ENCODE results near the gene FAM228A. TPM values are rescaled to one million over a fixed set of nuclear protein-coding genes. Genes with fewer than 3 reads are reported as not detected.

The FAM228A gene
- total and polyA plus RNA-seq, 2 experiments from 2014 or later: 0.11 to 0.35 TPM

GRCh38 chr2:24163186-24163585 lies 11.7 kb upstream of the FAM228A start:
- H3K36me3 Mint-ChIP-seq (ENCODE audit: low read depth): peaks cover 11% of the 10 kb centered on the region; the same call in 2 of the 3 replicates
- no peak overlapping the region for H3K27ac Mint-ChIP-seq
- H3K4me3 Mint-ChIP-seq: no peak overlapping the region
- Histone ChIP-seq H3K27ac (ENCODE audit: low read depth) (no peak overlapping the region), H2AFZ (no peak overlapping the region), H4K20me1 (replicated peaks; ENCODE audit: insufficient read depth) (no peaks in the 10 kb centered on the region), H3K4me1 (ENCODE audit: insufficient read depth) (no peaks in the 10 kb centered on the region; the same call in 1 of the 2 replicates), H3K27me3 (ENCODE audit: insufficient read depth) (no peaks in the 10 kb centered on the region), H3K9me2 (ENCODE audit: insufficient read depth) (no peaks in the 10 kb centered on the region), H3K79me2 (replicated peaks; ENCODE audit: insufficient read depth) (no peaks in the 10 kb centered on the region), H3K36me3 (ENCODE audit: insufficient read depth) (no peaks in the 10 kb centered on the region), H3F3A (replicated peaks; ENCODE audit: low read depth) (no peaks in the 10 kb centered on the region), H3K4me3 (no peak overlapping the region), H3K4me2 (no peak overlapping the region)
- H3K9me3 Mint-ChIP-seq: peaks cover 10% of the 10 kb centered on the region; the same call in 2 of the 3 replicates
- peaks cover 10% of the 10 kb centered on the region; the same call in 2 of the 3 replicates for H3K4me1 Mint-ChIP-seq
- H3K27me3 Mint-ChIP-seq (ENCODE audit: insufficient read depth, low read depth, poor library complexity): peaks cover 10% of the 10 kb centered on the region
- DNase-seq (ENCODE audit: low spot score) (no peak), ATAC-seq (no peak)
- TF ChIP-seq CTCF (conservative IDR thresholded peaks at IDR 0.05; ENCODE audit: low read depth in 2 of 2) (no peak), JUNB (IDR thresholded peaks at IDR 0.05; ENCODE audit: unreplicated experiment) (no peak), POLR2AphosphoS5 (IDR thresholded peaks at IDR 0.05; ENCODE audit: low read depth) (no peak)

- Mint-ChIP-seq H3K27ac (no peak overlapping the region), H3K27me3 (ENCODE audit: insufficient read depth, low read depth, poor library complexity) (peaks cover 10% of the 10 kb centered on the region), H3K4me3 (no peak overlapping the region), H3K36me3 (ENCODE audit: low read depth) (peaks cover 11% of the 10 kb centered on the region; the same call in 2 of the 3 replicates), H3K4me1 (peaks cover 10% of the 10 kb centered on the region; the same call in 2 of the 3 replicates), H3K9me3 (peaks cover 10% of the 10 kb centered on the region; the same call in 2 of the 3 replicates)
- H3K79me2 ChIP-seq (replicated peaks; ENCODE audit: insufficient read depth): no peaks in the 10 kb centered on the region
- H3F3A ChIP-seq (replicated peaks; ENCODE audit: low read depth): no peaks in the 10 kb centered on the region
- no peaks in the 10 kb centered on the region for H4K20me1 ChIP-seq (replicated peaks; ENCODE audit: insufficient read depth)
- H2AFZ ChIP-seq: no peak overlapping the region
- DNase-seq (ENCODE audit: low spot score) (no peak), ATAC-seq (no peak)
- no peaks in the 10 kb centered on the region for H3K36me3 ChIP-seq (ENCODE audit: insufficient read depth)
- H3K9me2 ChIP-seq (ENCODE audit: insufficient read depth): no peaks in the 10 kb centered on the region
- no peaks in the 10 kb centered on the region for H3K27me3 ChIP-seq (ENCODE audit: insufficient read depth)
- no peaks in the 10 kb centered on the region; the same call in 1 of the 2 replicates for H3K4me1 ChIP-seq (ENCODE audit: insufficient read depth)
- H3K4me3 ChIP-seq: no peak overlapping the region
- H3K4me2 ChIP-seq: no peak overlapping the region
- no peak overlapping the region for H3K27ac ChIP-seq (ENCODE audit: low read depth)
- TF ChIP-seq CREB1 (CRISPR knock-in tag; IDR thresholded peaks at IDR 0.05; ENCODE audit: low read depth): no peak
- no peak for TF ChIP-seq EZH2 (IDR thresholded peaks at IDR 0.05; ENCODE audit: low read depth, unreplicated experiment)
- TF ChIP-seq ZNF462 (CRISPR knock-in tag; IDR thresholded peaks at IDR 0.05): no peak
- TF ChIP-seq CTCF (conservative IDR thresholded peaks at IDR 0.05; ENCODE audit: low read depth in 2 of 2): no peak
- TF ChIP-seq ZNF331 (CRISPR knock-in tag; IDR thresholded peaks at IDR 0.05; ENCODE audit: low read depth): no peak
- no peak for TF ChIP-seq POLR2AphosphoS5 (IDR thresholded peaks at IDR 0.05; ENCODE audit: low read depth)
- TF ChIP-seq EZH2phosphoT487 (IDR thresholded peaks at IDR 0.05; ENCODE audit: unreplicated experiment): no peak
- TF ChIP-seq NANOG (IDR thresholded peaks at IDR 0.05; ENCODE audit: borderline replicate concordance): no peak
Observed at GRCh38 chr2:24163601-24164000, 11.3 kb upstream of the FAM228A start.
